Transverse colon (tissue), 4 donors: Measurements from ENCODE around the gene LRCOL1.

Experiments used
- CTCF ChIP-seq, 5 experiments: fragments of 200-600 bp in 3 of 5; fragments of 450-650 bp in 2 of 5; sonication (generic) in 3 of 5; IDR thresholded peaks; 1 replicate in 2 of 5; 2 replicates in 3 of 5; pipeline ENCODE4 v1.5.1; 2016 to 2017; ENCODE audit warnings: antibody characterized with exemption in 5 of 5, inconsistent platforms in 3 of 5, mild to moderate bottlenecking in 2 of 5, moderate library complexity in 1 of 5
- POLR2A ChIP-seq: fragments of 450-650 bp; IDR thresholded peaks from one replicate; pipeline ENCODE4 v1.6.1; 2016; ENCODE audit warnings: antibody characterized with exemption, mild to moderate bottlenecking, moderate library complexity
- POLR2AphosphoS5 ChIP-seq, 3 donors: sonication (generic); formaldehyde crosslinking; IDR thresholded peaks; one replicate each; pipeline ENCODE4 v1.6.1; 2016; ENCODE audit warnings: antibody characterized with exemption in 3 of 3

GRCh38 chr12:132596016-132596415, 14.4 kb downstream of the LRCOL1 start:
- no peak for TF ChIP-seq POLR2A
- no peak for TF ChIP-seq CTCF (IDR thresholded peaks at IDR 0.05)
- TF ChIP-seq POLR2AphosphoS5 (IDR thresholded peaks at IDR 0.05): no peak
